HepG2 (cell line): ENCODE measurements around the gene MRPL38. TPM values are rescaled to one million over a fixed set of nuclear protein-coding genes. Genes with fewer than 3 reads are reported as not detected.

Source experiments
- CREM ChIP-seq, 2 experiments: sonication (generic) in 1 of 2; formaldehyde crosslinking in 1 of 2; IDR thresholded peaks; 2 replicates each; pipeline versions ENCODE4 v1.4.0 to v1.6.1; 2016 to 2020; ENCODE audit warnings: antibody characterized with exemption in 1 of 2, mild to moderate bottlenecking in 1 of 2, missing genetic modification reagents in 1 of 2
- DNMT3B ChIP-seq: conservative IDR thresholded peaks from 2 replicates; pipeline ENCODE4 v1.6.1; 2016; ENCODE audit warnings: missing biosample characterization, control low read depth
- EZH2 ChIP-seq: conservative IDR thresholded peaks from 2 replicates; pipeline ENCODE4 v1.6.1; 2012; ENCODE audit warnings: mild to moderate bottlenecking, low read depth, low read length, moderate library complexity
- FOXP4 ChIP-seq: sonication (generic); formaldehyde crosslinking; IDR thresholded peaks from 2 replicates; pipeline ENCODE4 v1.4.0; 2020; ENCODE audit warnings: missing genetic modification reagents
- GATAD1 ChIP-seq: IDR thresholded peaks from 2 replicates; pipeline ENCODE4 v1.6.1; 2016; ENCODE audit warnings: missing genetic modification reagents, missing compliant biosample characterization
- HIC2 ChIP-seq: sonication (generic); formaldehyde crosslinking; IDR thresholded peaks from 2 replicates; pipeline ENCODE4 v1.9.0; 2022; ENCODE audit warnings: low read depth, missing genetic modification reagents
- HMG20B ChIP-seq: conservative IDR thresholded peaks from 2 replicates; pipeline ENCODE4 v1.6.1; 2016; ENCODE audit warnings: missing genetic modification reagents, missing compliant biosample characterization
- LCORL ChIP-seq, 2 experiments: fragments of 450-650 bp in 1 of 2; sonication (generic) in 1 of 2; formaldehyde crosslinking in 1 of 2; IDR thresholded peaks; 2 replicates each; pipeline versions ENCODE4 v1.5.0 to v1.6.1; 2017 to 2020; ENCODE audit warnings: antibody characterized with exemption in 1 of 2, missing genetic modification reagents in 1 of 2
- MAZ ChIP-seq, 2 experiments: sonication (generic) in 1 of 2; formaldehyde crosslinking in 1 of 2; IDR thresholded peaks; 2 replicates each; pipeline versions ENCODE4 v1.5.0 to v1.6.1; 2012 to 2020; ENCODE audit warnings: low read depth in 2 of 2, mild to moderate bottlenecking in 2 of 2, borderline replicate concordance in 1 of 2, improper control_type of control experiment in 1 of 2, low read length in 1 of 2, missing genetic modification reagents in 1 of 2, moderate library complexity in 1 of 2
- MBNL3 ChIP-seq: fragments of 250-450 bp; sonication (Bioruptor Pico); conservative IDR thresholded peaks from 2 replicates; pipeline ENCODE4 v1.8.0; 2022; ENCODE audit warnings: mild to moderate bottlenecking, inconsistent platforms
- MIER3 ChIP-seq: IDR thresholded peaks from 2 replicates; pipeline ENCODE4 v1.6.1; 2016; ENCODE audit warnings: missing compliant biosample characterization, borderline replicate concordance
- NFKB2 ChIP-seq: sonication (generic); formaldehyde crosslinking; IDR thresholded peaks from 2 replicates; pipeline ENCODE4 v1.4.0; 2020; ENCODE audit warnings: missing genetic modification reagents, borderline replicate concordance
- SCMH1 ChIP-seq: sonication (generic); formaldehyde crosslinking; IDR thresholded peaks from 2 replicates; pipeline ENCODE4 v1.9.0; 2021; ENCODE audit warnings: missing genetic modification reagents, mild to moderate bottlenecking, borderline replicate concordance
- SPEN ChIP-seq: sonication (generic); formaldehyde crosslinking; IDR thresholded peaks from 2 replicates; pipeline ENCODE4 v1.5.1; 2020; ENCODE audit warnings: low read depth, mild to moderate bottlenecking, missing genetic modification reagents
- SRSF1 ChIP-seq: fragments of 200-400 bp; formaldehyde crosslinking; optimal IDR thresholded peaks from 2 replicates; pipeline ENCODE3; 2017; ENCODE audit warnings: mild to moderate bottlenecking, low read depth, low read length, moderate library complexity
- TFDP1 ChIP-seq: IDR thresholded peaks from 2 replicates; pipeline ENCODE4 v1.6.1; 2016; ENCODE audit warnings: missing compliant biosample characterization, missing genetic modification reagents, borderline replicate concordance
- TRIM22 ChIP-seq: fragments of 450-650 bp; IDR thresholded peaks from 2 replicates; pipeline ENCODE4 v1.6.1; 2017
- ZMYM3 ChIP-seq: sonication (generic); formaldehyde crosslinking; IDR thresholded peaks from 2 replicates; pipeline ENCODE4 v1.5.1; 2020; ENCODE audit warnings: mild to moderate bottlenecking, missing genetic modification reagents
- ZNF367 ChIP-seq: sonication (generic); formaldehyde crosslinking; IDR thresholded peaks from 2 replicates; pipeline ENCODE4 v1.4.0; 2020; ENCODE audit warnings: missing genetic modification reagents, borderline replicate concordance
- ZNF432 ChIP-seq: sonication (generic); formaldehyde crosslinking; IDR thresholded peaks from 2 replicates; pipeline ENCODE4 v1.5.0; 2020; ENCODE audit warnings: missing genetic modification reagents, mild to moderate bottlenecking, borderline replicate concordance
- ZNF530 ChIP-seq: sonication (generic); formaldehyde crosslinking; IDR thresholded peaks from 2 replicates; pipeline ENCODE4 v1.5.0; 2020; ENCODE audit warnings: low read depth, mild to moderate bottlenecking, missing genetic modification reagents
- polyA plus RNA-seq, 8 experiments: library from polyadenylated mRNA; depleted of rRNA in 3 of 8; stranded (reverse) in 7 of 8; unstranded in 1 of 8; fragments of >200 nt; fragmentation: Illumina TruSeq in 4 of 8; extraction: Trizol in 4 of 8; gene quantifications; 2 replicates each; pipeline versions ENCODE4 v1.2.1 to v1.2.3, GENCODE V29; 2011 to 2016; ENCODE audit warnings: low read depth in 4 of 8, missing spikeins in 1 of 8, mixed read lengths in 1 of 8; ENCODE audit not compliant: insufficient read depth in 1 of 8
- total RNA-seq, 5 experiments: library from RNA; depleted of rRNA; stranded (reverse); fragments of >200 nt; fragmentation: Illumina TruSeq; extraction: Trizol; gene quantifications; 2 replicates each; pipeline ENCODE4 v1.2.3, GENCODE V29; 2016; ENCODE audit warnings: low read depth in 1 of 5

The MRPL38 gene
- total and polyA plus RNA-seq, 2 of the 13 experiments (the other 11 are each of a cell fraction or from before 2014, with no cell fraction given) = 83.7 to 125 TPM

GRCh38 chr17:75904749-75905521 lies at the start of gene MRPL38 (continued):
- TF ChIP-seq ZNF530 (no peak), DNMT3B (CRISPR knock-in tag) (no peak; the same call in 1 of the 2 replicates), SPEN (CRISPR knock-in tag) (peak; percentile 98), EZH2 (no peak), ZNF367 (CRISPR knock-in tag) (peak; percentile 17; the same call in 1 of the 2 replicates), ZMYM3 (CRISPR knock-in tag) (peak; percentile 88), HIC2 (CRISPR knock-in tag) (peak; percentile 85), SCMH1 (no peak), TRIM22 (no peak), ZNF432 (CRISPR knock-in tag) (no peak), CREM (IDR thresholded peaks at IDR 0.05) (no peak; the same call in 1 of the 2 replicates), CREM (CRISPR knock-in tag; IDR thresholded peaks at IDR 0.05) (no peak), MIER3 (CRISPR knock-in tag) (peak; percentile 97), GATAD1 (CRISPR knock-in tag) (peak; percentile 91), SRSF1 (no peak), MAZ (IDR thresholded peaks at IDR 0.05; ENCODE audit: borderline replicate concordance, low read depth, low read length) (peak; percentile 72), MAZ (CRISPR knock-in tag; IDR thresholded peaks at IDR 0.05; ENCODE audit: low read depth) (peak; percentile 91), LCORL (IDR thresholded peaks at IDR 0.05) (no peak), LCORL (CRISPR knock-in tag; IDR thresholded peaks at IDR 0.05) (peak; percentile 99), HMG20B (CRISPR knock-in tag) (peak; percentile 89), NFKB2 (CRISPR knock-in tag) (peak; percentile 95), TFDP1 (CRISPR knock-in tag) (peak; percentile 92; the same call in 1 of the 2 replicates), MBNL3 (CRISPR knock-in tag) (no peak), FOXP4 (CRISPR knock-in tag) (peak; percentile 73; the same call in 1 of the 2 replicates)
